Fibroblast of skin of scalp (primary cell): ENCODE data around the gene RNF39. TPM values are rescaled to one million over a fixed set of nuclear protein-coding genes. Genes with fewer than 3 reads are reported as not detected.
A peak's percentile ranks its signal among the peaks of the same experiment; 100 is the strongest.
"Not testable (repeated sequence)": the region's sequence is repeated elsewhere in the genome, so short reads cannot be mapped to it uniquely, and the experiment has no call there.

Source experiments
- DNase-seq: peaks from one replicate; pipeline ENCODE4 v3.0.0-alpha.2; 2013
- polyA plus RNA-seq, 2 experiments: library from polyadenylated mRNA; unstranded; fragments of 120-200 nt; gene quantifications; one replicate each; pipeline ENCODE4 v1.2.1, GENCODE V29; 2013; ENCODE audit not compliant: insufficient read length in 2 of 2

RNF39 gene, protein sequence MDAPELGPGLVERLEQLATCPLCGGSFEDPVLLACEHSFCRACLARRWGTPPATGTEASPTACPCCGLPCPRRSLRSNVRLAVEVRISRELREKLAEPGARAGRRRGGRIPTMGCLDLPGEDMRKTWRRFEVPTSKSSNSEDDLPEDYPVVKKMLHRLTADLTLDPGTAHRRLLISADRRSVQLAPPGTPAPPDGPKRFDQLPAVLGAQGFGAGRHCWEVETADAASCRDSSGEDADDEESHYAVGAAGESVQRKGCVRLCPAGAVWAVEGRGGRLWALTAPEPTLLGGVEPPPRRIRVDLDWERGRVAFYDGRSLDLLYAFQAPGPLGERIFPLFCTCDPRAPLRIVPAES
- polyA plus RNA-seq (2013, experiment 1 of 2; ENCODE audit: insufficient read length): 0.54 TPM
- polyA plus RNA-seq (2013, experiment 2 of 2; ENCODE audit: insufficient read length): 0.32 TPM

DNA sequence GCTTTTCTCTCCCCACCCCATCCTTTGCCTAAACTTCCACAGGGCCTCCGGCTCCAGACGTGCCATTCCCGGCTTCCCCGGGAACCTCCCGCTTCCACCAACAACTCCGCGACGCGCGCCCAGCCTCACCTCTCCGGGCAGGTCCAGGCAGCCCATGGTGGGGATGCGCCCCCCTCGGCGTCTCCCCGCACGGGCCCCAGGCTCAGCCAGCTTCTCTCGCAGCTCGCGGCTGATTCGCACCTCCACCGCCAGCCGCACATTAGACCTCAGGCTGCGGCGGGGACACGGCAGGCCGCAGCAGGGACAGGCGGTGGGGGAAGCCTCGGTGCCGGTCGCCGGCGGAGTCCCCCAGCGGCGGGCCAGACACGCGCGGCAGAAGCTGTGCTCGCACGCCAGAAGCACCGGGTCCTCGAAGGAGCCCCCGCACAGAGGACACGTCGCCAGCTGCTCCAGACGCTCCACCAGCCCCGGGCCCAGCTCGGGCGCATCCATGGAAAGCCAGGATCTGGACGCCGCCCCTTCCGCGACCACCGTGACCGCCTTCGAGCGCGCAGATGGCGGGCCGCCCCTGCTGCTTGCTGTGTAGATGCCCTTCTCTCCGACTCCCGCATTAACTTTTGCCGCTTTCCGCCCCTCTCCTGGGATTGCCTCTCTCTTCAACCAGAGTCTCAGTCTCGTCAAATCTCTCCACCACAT is at the start of gene RNF39:
TSS of gene RNF39 (minus strand) at position 676 of the 696 bp plus-strand sequence. CDS start at position 492, 184 bp downstream.
- DNase-seq: no peak

DNA sequence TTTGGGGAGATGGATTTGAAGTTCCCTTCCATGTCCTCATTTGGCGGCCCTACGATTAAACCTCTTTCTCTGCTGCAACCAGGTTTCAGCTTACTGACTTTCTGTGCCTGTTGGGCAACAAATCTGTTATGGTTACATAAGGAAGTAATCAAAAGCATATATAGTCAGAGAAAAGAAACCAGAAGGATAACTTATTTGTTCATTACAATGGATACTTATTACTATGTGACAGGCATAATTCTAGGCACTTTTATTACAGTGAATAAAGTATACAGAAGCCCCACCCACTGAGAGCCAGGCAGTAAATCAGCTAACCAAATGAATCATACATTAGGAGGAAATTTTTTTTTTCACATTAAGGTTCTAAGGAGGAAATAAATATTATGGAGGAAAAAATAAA is 46.9 kb upstream of the RNF39 start:
- no peak for DNase-seq

DNA sequence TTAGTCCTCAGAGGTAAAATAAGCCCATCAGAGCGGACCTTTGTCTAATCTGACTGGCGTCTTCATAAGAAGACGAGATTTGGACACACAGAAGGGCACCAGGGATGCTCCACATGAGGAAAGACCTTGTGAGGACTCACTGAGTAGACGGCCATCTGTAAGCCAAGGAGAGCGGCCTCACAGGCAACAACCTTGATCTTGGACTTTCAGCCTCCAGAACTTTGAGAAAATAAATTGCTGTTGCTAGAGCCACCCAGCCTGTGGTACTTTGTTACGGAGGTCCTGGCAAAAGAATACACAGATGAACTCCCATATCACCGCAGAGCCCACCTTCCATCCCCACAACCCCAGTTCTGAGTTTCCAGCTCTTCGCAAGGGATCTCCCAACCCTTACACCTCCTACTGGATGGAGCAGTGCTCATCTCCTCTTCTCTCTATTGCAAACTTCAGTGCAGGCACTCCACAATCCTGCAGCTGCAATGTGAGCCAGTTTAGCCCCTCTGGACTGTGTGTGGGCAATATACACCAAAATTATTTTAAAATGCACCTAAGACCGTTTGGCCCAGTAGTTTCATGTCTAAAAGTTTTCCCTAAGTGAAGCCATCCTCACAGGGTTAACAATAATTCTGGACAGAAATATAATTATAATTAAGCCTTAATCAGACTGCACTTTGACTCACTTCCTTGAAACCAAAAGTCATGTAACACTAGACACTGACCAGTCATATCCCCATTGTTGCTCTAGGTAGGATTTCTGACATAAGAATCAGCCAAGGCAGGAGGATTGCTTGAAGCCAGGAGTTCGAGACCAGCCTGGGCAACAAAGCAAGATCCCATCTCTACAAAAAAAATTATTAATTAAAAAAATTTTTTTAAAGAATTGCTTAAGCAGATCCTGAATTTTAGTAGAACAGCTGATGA is 46.1 kb upstream of the RNF39 start:
- no peak for DNase-seq

DNA sequence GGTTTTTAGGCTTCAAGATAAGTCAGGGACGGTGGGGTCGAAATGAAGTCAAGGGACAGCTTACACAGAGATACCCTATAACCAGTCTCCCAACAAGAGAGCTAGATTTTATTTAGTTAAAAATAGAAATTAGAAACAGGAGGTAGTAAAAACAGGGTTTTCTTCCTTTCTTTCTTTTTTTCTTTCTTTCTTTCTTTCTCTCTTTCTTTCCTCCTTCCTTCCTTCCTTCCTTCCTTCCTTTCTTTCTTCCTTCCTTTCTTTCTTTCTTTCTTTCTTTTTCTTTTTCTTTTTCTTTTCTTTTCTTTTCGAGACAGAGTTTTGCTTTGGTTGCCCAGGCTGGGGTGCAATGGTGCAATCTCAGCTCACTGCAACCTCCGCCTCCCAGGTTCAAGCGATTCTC is 43.1 kb upstream of the RNF39 start:
- not testable (repeated sequence) for DNase-seq

DNA sequence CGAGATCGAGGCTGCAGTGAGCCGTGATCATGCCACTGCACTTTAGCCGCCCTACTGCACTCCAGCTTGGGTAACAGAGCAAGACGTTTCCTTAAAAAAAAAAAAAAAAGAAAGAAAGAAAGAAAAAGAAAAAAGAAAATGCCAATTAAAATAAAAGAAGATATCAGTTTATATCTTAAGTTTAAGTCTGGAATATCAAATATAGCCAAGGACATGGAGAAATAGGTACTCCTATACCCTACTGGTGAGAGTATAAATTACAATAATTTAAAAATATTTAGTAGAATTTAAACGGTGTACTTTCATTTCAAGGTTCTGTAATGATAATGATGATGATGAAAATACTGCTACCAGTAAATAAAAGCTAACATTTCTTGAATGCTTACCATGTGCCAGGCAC is 41.2 kb upstream of the RNF39 start:
- DNase-seq: no peak

DNA sequence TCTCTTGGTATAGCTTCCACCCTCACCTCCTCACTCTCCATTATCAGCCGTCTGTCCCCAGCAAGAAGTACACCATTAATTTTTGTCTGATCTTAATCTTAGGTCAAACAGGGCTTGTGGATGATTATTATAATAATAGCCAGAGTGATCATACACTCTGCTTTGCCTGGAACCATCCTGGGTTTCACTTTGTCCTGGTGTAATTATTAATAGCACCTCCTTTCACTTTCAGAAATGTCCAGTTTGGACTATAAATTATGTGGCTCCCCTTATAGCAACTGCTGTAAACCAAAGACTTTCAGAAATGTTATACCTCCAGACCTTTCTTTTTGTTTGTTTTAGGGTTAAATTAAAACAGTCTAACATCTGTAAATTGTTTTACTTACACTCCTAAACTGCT is 38.3 kb upstream of the RNF39 start:
- DNase-seq: no peak

DNA sequence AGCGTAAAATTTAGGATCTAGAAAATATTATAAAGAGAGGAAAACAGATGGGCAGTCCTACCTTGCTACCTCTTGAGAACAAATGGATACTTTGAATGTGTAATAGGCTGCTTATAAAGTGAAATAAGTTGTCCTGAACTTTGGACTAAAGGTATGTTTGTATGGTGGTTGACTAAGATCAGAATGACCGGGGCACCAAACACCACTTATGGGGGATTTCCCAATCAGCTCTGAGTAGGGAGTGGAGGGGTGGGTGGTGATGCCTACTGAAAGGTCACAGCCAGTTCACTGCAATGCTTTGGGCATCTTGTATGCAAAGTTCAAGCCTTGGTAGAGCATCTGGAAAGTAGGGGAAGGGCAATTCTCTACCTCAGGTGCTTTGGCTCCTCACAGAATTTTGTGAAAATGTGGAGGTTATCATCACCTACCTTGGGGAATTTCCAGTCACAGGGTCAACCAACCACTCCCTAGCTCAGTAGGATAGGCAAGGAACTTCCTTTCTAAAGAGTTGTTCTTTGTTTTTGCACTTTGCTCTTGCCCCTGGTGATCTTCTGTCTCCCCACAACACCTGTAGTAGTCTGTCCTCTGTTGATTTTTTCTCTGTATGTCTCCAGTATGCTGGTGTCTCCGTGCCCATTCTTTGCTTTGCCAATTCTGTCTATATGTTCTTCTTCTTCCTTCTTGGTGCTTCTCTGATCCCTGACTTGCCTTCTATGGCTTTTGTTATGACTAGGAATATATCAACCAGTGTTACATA is 37.6 kb upstream of the RNF39 start, which contains the start of gene TRIM31:
TSS of gene TRIM31 (minus strand) at position 88 of the 757 bp plus-strand sequence. CDS start 285 bp downstream, outside the sequence.
- DNase-seq: no peak

DNA sequence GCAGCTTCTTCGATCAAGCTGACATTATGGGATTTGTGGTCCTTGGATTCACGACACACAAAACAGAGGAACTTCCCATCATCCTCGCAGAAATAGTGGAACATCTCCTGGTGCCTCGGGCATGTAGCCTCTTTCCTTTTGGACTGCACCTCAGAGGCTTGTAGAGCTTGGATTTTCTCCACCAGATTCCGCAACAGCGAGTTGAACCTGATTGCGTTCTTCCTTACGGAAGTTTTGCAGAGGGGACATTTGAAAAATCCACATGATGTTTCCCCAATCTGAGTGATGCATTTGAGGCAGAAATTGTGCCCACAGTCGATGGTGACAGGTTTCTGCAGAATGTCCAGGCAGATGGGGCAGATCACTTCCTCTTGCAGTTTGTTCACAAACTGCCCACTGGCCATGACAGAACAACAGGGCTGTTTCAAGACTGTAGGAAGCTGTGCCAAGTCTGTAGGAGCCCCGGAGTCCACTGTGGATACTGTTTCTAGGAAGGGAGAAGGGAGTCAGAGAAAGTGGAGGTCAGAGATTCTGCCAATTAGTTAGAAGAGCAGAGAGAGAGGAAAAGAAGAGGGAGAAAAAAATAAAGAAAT is 36.9 kb upstream of the RNF39 start:
- no peak for DNase-seq

DNA sequence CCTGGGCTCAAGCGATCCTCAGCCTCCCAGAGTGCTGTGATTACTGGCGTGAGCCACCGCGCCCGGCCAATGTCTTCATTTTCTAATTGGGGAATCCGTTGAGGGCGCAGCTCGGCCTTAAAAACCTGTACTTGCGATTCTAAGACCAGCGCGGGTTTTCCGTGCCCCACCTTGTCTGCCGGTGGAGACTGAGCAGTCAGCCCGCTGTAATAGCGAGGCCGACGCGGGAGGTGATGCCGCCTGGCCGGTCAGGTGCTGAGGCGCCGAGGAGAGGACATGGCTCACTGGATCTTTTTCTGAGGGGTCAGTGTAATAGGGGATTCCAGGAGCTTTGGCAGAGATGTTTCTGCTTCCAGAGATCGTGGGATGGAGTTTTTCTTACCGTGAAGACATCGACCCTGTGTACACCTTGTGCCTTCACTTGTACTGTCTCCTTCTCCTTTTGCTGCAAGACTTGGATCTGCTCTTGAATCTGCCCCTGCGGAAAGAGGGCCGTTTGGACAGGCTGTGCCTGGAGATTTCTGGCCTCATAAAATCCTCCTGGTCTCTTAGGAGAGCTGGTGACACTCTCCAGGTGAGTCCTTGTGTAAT is 35.8 kb upstream of the RNF39 start:
- DNase-seq: no peak

DNA sequence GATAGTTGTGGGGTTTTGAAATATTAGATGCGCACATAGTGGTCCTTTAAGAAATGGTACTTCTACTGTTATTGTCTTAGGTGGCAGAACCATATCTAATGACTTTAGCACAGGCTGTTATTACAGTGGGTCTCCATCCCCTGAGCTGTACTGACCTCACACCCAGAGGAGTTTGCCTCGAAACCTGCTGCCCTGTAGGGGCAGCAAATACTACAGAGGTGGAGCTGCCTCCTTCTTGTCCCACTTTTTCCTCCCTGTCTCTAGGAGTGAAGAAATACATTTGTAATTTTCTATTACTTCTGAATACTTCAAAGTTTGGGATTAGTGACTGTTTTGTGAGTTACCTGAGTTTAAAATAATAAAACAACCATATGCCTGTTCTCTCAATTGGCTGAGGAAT is 29.1 kb upstream of the RNF39 start:
- no peak for DNase-seq

DNA sequence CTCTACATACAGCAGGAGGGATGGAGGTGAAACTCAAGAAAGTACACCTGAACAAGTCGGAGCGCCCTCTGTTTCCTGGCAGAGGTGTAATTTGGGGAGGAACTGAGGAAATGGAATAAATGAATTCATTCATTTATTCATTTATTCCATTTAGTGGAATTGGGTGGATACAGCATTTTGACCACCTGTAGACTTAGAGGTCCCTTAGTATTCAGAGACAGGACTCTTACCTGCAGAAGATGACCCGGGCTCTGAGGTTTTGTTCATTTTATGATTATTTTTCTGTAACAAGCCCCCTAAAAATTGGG is 28.3 kb upstream of the RNF39 start:
- no peak for DNase-seq

DNA sequence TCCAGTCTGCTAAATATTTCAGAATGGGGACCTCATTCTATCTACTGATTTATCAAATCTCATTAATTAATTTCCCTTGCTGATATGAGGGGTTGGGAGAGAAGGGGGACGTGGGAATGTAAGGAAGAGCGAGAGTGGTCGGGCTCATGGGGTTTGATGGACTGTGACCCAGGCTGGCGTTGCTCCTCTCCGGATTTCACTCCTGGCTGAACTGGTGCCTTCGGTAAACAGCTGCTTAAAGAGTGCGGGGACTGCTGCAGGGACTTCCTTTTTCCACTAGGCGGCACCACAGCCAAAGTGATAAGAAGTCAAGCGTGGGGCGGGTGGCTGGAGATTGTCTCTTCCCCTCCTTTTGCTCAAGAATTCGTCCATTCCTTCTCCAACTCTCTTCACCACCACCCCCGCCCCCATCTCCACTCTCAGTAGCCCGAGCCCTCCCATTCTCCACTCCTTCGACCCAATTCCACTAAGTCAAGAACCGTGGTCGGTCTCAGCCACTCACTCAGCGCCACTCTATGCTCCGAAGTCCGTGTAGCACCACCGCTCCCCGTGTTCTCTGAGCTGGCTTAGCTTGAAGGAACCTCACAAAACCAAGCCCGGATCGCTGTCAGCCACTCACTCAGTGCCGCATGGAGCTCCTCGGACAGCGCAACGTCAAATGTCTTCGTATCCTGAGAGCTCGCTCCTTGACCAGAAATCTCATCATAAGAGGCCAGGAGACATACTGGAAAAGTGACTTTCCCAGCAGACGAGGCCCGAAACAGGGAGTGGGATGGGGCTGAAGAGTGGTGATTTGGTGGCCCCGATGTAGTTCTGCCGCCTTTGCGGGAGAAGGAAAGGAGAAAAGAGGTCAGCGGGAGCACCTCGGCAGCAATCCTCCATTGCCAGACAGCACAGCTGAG is 27.7 kb upstream of the RNF39 start:
- DNase-seq: peak; percentile 88

DNA sequence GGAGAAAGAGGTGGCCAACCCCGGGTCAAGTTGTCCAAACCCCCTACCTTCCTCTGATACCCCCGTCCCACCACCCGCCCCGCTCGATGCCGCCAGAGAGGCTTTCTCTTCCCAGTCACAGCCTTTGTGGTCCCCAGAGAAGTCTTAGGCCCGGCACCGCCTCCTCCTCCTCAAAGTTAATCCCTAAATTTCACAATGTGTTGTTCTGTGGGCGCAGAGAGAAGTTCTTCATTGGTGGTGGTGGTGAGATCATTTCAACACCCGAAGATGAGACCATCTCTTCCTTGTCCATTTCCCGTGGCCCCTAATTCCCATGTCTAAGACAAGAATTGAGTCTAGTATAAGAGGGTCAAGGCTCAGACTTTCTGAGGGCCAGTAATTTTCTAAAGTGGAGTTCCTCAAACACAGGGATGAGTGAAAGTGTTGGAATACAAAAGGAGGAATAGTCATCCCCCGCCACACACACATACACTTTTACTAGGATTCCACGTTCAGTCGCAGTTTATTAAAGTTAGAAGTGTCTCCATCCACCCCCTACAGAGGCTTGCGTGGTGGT is 26.9 kb upstream of the RNF39 start:
- DNase-seq: peak; percentile 64

DNA sequence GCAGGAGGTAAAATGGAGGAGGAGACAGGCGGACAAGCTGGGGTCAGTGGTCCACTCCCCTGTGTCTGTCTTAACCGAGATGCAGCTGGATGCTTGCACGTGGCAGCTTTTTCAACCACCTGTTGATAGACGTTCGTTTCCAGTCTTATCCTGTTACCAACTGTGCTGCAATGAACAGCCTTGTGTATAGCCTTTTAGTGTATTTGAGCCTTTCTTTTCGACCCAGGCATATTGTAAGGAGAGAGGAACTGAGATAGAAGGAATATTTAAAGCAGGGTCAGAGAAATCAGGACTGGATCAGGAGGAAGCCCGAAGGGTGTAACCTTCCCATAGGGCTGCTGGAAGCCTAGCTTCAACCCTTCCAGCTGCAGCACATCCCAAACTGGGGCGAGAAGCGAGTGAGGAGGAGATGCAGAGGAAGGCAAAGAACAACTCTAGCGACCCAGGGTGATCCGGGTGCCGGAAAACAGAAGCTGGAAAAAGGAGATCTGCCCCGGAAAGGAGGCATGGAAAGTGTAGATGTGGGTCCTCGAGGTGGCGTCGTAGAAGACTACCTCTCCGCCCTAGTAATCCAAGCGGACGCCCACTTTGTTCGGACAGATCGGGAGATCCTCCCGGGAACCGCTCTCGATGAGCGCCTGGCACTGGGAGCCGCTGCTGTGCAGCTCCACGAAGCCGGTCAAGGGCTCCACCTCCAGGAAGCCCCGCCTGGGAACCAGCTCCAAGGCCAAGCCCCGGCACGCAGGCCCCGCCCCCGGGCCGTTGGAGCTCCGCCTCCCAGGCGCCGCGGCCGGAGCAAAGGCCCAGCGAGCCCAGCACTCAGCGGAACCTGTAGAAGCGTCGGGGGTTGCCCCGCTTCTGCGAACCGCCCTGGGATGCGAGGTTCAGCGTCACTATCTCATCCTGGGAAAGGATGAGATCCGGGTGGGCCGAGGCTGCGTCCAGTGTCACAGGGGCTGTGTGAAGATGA is 26.2 kb upstream of the RNF39 start:
- peak; percentile 86 for DNase-seq

DNA sequence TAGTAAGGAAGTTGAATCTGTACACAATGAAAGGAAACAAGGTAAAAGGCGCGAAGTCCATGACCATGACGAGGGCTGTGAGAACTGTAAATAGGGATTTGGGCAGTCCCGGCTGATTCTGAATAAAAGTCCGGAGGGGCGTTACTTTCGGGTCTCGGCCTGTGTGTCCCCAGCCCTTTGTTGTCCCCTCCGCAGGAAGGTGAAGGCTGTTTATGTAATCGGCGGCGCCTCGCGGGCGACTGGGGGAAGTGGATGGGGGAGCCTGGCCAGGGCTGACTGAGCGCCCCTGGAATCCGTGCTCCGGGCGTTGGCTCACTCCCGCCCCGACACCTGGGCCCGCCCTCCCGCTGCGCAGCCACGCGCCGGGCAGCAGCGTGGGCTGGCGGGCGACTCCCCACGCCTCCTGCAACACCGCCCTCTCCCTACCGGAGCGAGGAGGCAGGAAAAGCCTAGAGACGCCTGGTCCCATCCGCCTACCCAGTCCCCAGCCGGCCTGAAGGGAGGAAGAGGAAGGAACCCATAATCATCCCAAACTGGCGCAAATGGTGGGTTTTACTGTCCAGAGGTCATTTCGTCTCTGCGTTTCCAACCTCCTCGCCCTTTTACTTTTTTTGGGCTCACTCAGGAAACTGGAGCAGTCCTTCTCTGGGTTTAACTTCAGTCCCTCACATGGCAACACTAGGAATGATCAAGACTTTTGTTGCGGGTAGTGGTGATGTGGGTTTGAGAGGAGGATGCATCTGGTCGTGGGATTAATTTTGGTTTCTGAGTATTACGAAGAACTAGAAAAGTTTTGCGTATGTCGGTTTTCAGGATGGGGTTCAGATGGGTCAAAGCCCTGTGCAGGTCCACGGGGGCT is 25.2 kb upstream of the RNF39 start:
- DNase-seq: no peak

DNA sequence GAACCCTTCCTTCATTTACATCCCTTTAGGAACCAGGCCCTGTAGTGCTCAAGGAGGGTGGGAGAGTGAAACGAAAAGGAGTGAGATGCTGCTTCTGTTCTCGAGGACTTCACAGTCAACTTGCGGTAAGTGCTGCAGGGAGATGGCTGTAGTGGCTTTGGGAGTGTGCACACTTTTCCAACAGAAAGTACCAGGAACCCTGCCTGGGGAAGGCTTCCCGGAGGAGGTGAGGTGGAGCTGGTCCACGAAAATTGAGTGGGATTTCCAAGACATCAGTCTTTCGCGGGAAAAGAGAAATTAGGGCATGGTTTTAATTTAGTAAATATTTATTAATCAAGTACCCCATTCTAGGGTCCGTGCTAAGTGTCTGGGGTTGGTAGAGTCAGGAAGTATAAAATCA is 24.6 kb upstream of the RNF39 start:
- DNase-seq: no peak

DNA sequence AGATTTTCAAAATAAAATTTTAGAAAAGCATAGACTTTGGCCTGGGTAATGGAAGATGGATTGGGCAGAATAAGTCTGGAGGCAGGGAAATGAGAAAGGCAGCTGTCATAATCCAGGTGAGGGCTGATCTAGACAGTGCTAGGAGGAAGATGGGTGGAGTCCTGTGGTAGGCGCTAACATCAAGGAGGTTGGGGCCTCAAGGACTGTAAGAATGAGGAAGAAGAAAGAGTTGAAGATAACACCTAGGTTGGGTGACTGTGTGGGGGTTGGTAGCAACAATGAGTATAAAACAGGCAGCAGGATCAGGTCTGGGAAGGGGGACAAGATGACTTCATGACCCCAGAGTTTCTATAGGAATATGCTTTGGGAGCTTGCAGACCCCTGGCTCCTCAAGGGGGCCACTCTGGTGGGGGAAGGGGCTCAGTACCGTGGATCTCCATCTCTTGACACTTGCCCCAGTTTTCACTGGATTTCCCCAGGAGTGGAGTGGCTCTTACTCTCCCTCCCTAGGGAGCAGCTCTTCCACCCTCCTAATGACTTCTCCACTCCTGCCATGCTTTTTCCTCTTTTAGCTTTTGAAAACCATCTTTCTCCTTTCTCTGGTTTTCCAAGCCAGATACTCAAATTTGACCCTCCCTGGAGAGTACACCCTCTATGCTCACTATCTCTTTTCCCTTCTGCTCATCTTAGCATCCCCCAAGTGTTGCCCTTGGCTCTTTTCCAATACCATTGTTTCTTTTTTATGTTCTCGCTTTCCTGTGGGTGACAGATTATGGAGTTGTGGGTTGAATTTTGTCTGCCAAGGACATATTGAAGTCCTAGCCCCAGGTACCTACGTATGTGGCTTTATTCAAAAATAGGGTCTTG is 22.6 kb upstream of the RNF39 start:
- no peak for DNase-seq
